Fibroblast of lung (primary cell): ENCODE data around the gene FAM234B. TPM values are rescaled to one million over a fixed set of nuclear protein-coding genes. Genes with fewer than 3 reads are reported as not detected.

Experiments
- DNase-seq, 2 donors: peaks; one replicate each; pipeline versions ENCODE4 v3.0.0 to v3.0.0-alpha.2; 2010; ENCODE audit warnings: low read depth in 2 of 2
- H2AFZ ChIP-seq: 2 replicates; pipeline ENCODE4 v1.5.1; 2012; ENCODE audit warnings: low read length, control low read depth, inconsistent platforms
- H3K27ac ChIP-seq: 2 replicates; pipeline ENCODE4 v1.5.1; 2011; ENCODE audit warnings: low read length, control low read depth; ENCODE audit not compliant: insufficient read depth
- H3K27me3 ChIP-seq: 2 replicates; pipeline ENCODE4 v1.5.1; 2011; ENCODE audit warnings: mild to moderate bottlenecking, low read length; ENCODE audit not compliant: control insufficient read depth, insufficient read depth
- H3K36me3 ChIP-seq: 2 replicates; pipeline ENCODE4 v1.5.1; 2011; ENCODE audit warnings: low read length; ENCODE audit not compliant: control insufficient read depth, insufficient read depth
- H3K4me1 ChIP-seq: 2 replicates; pipeline ENCODE4 v1.5.1; 2011; ENCODE audit warnings: low read length; ENCODE audit not compliant: control insufficient read depth, insufficient read depth; ENCODE audit errors: extremely low read depth
- H3K4me2 ChIP-seq: 2 replicates; pipeline ENCODE4 v1.5.1; 2011; ENCODE audit warnings: low read length, control low read depth; ENCODE audit not compliant: insufficient read depth; ENCODE audit errors: extremely low read depth
- H3K4me3 ChIP-seq, 4 experiments: fragments of 200-600 bp in 1 of 4; sonication (generic) in 1 of 4; replicated peaks in 1 of 4; 2 replicates each; pipeline ENCODE4 v1.5.1; 2011 to 2016; ENCODE audit warnings: low read length in 4 of 4, low read depth in 3 of 4, mild to moderate bottlenecking in 3 of 4, control low read depth in 2 of 4, inconsistent platforms in 1 of 4, mixed read lengths in 1 of 4; ENCODE audit not compliant: insufficient read depth in 1 of 4; ENCODE audit errors: control extremely low read depth in 1 of 4
- H3K79me2 ChIP-seq: 2 replicates; pipeline ENCODE4 v1.5.1; 2012; ENCODE audit warnings: mild to moderate bottlenecking, low read length, inconsistent platforms; ENCODE audit not compliant: control insufficient read depth, insufficient read depth
- H3K9ac ChIP-seq: 2 replicates; pipeline ENCODE4 v1.5.1; 2011; ENCODE audit warnings: mild to moderate bottlenecking, low read length, control low read depth; ENCODE audit not compliant: insufficient read depth
- H3K9me3 ChIP-seq: 2 replicates; pipeline ENCODE4 v1.5.1; 2012; ENCODE audit warnings: low read depth, low read length; ENCODE audit not compliant: control insufficient read depth, insufficient read depth
- H4K20me1 ChIP-seq: 2 replicates; pipeline ENCODE4 v1.5.1; 2011; ENCODE audit warnings: low read length; ENCODE audit not compliant: control insufficient read depth, insufficient read depth; ENCODE audit errors: extremely low read depth
- EZH2 ChIP-seq: IDR thresholded peaks from 2 replicates; pipeline ENCODE4 v1.5.1; 2012; ENCODE audit warnings: low read length, control low read depth, mild to moderate bottlenecking; ENCODE audit errors: missing control alignments
- polyA plus RNA-seq, 2 donors: library from polyadenylated mRNA; depleted of rRNA in 1 of 2; stranded (reverse) in 1 of 2; unstranded in 1 of 2; fragments of >200 nt; gene quantifications; 2 replicates each; pipeline ENCODE4 v1.2.1, GENCODE V29; 2011 to 2012; ENCODE audit warnings: missing spikeins in 1 of 2
- total RNA-seq: library from RNA; depleted of rRNA; stranded (reverse); fragments of >200 nt; gene quantifications from 2 replicates; pipeline ENCODE4 v1.2.1, GENCODE V29; 2014
- TF ChIP-seq, protein P1 (sequence below), 2 donors: IDR thresholded peaks in 1 of 2; conservative IDR thresholded peaks in 1 of 2; 1 replicate in 1 of 2; 2 replicates in 1 of 2; pipeline ENCODE4 v1.5.1; 2011 to 2012; ENCODE audit warnings: low read length in 2 of 2, control low read depth in 1 of 2, inconsistent platforms in 1 of 2, low read depth in 1 of 2, mild to moderate bottlenecking in 1 of 2

FAM234B gene
- total and polyA plus RNA-seq, 2 donors (not counting 1 experiment from before 2014, with no cell fraction given): 7.3 to 10.4 TPM

DNA sequence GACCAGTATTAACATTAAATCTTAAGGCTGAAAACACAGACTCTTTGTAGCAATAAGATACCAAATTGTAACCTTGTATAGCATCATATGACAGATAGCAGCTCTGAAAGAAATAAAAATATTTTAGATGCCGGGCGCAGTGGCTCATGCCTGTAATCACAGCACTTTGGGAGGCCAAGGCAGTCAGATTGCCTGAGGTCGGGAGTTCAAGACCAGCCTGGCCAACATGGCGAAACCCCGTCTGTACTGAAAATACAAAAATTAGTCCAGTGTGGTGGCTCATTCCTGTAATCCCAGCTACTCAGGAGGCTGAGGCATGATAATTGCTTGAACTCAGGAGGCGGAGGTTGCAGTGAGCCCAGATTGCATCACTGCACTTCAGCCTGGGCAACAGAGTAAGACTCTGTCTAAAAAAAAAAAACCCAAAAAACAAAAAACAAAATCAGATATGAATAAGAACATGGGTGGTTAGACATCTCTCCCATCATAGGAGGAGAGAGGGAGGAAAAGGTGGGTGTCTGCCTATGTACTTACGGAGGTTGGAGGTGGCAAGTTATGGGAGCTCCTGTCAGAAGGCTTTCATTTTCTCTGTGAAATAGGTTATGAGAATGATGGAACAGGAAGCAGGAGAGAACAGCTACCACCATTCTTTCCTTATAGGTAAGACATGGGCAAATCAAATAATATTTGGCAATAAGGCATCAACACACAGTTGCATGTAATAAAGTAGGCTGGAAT, 36.5 kb upstream of the FAM234B start:
- no peaks in the 10 kb centered on the region for H3K9me3 ChIP-seq
- no peak overlapping the region for H3K9ac ChIP-seq
- no peaks in the 10 kb centered on the region for H3K4me1 ChIP-seq
- TF ChIP-seq, protein P1, sequence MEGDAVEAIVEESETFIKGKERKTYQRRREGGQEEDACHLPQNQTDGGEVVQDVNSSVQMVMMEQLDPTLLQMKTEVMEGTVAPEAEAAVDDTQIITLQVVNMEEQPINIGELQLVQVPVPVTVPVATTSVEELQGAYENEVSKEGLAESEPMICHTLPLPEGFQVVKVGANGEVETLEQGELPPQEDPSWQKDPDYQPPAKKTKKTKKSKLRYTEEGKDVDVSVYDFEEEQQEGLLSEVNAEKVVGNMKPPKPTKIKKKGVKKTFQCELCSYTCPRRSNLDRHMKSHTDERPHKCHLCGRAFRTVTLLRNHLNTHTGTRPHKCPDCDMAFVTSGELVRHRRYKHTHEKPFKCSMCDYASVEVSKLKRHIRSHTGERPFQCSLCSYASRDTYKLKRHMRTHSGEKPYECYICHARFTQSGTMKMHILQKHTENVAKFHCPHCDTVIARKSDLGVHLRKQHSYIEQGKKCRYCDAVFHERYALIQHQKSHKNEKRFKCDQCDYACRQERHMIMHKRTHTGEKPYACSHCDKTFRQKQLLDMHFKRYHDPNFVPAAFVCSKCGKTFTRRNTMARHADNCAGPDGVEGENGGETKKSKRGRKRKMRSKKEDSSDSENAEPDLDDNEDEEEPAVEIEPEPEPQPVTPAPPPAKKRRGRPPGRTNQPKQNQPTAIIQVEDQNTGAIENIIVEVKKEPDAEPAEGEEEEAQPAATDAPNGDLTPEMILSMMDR (conservative IDR thresholded peaks at IDR 0.05 in 1 of 2, IDR thresholded peaks at IDR 0.05 in 1 of 2; ENCODE audit: low read depth in 1 of 2, low read length in 2 of 2): no peak
- no peak for TF ChIP-seq EZH2
- no peaks in the 10 kb centered on the region for H3K27me3 ChIP-seq
- H4K20me1 ChIP-seq: no peaks in the 10 kb centered on the region
- H3K4me3 ChIP-seq: no peak overlapping the region
- no peak overlapping the region for H3K27ac ChIP-seq
- H3K79me2 ChIP-seq: no peaks in the 10 kb centered on the region
- no peaks in the 10 kb centered on the region for H3K36me3 ChIP-seq
- H2AFZ ChIP-seq: no peak overlapping the region
- DNase-seq: no peak
- no peak overlapping the region for H3K4me2 ChIP-seq

DNA sequence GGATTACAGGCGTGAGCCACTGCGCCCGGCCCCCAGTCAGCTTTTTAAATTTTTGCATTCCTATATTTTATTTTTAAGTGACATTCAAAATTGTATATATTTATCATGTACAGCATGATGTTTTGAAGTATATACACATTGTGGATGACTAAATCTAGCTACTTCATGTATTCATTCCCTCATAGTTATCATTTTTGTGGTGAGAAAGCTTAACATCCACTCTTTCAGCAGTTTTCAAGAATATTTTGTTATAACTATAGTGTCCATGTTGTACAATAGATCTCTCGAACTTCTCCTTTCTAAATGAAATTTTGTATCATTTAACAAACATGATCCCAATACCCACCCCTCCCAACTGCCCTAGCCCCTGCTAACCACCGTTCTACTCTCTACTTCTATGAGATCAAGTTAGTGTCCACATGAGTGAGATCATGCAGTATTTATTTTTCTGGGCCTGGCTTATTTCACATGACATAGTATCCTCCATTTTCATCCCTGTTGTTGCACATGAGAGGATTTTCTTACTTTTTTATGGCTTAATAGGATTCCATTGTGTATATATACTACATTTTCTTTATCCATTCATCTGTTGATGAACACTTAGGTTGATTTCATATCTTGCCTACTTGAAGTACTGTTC, 35.3 kb upstream of the FAM234B start:
- no peak overlapping the region for H3K9ac ChIP-seq
- H3K36me3 ChIP-seq: no peaks in the 10 kb centered on the region
- peak overlapping the region; percentile 19 for H3K27ac ChIP-seq
- no peak overlapping the region for H3K4me2 ChIP-seq
- peak; percentile 20 for DNase-seq
- H3K4me1 ChIP-seq: no peaks in the 10 kb centered on the region
- TF ChIP-seq, protein P1 (conservative IDR thresholded peaks at IDR 0.05 in 1 of 2, IDR thresholded peaks at IDR 0.05 in 1 of 2; ENCODE audit: low read depth in 1 of 2, low read length in 2 of 2): no peak
- no peak for TF ChIP-seq EZH2
- no peaks in the 10 kb centered on the region for H3K79me2 ChIP-seq
- H3K4me3 ChIP-seq: no peak overlapping the region
- no peaks in the 10 kb centered on the region for H3K27me3 ChIP-seq
- no peaks in the 10 kb centered on the region for H4K20me1 ChIP-seq
- H3K9me3 ChIP-seq: no peaks in the 10 kb centered on the region
- no peak overlapping the region for H2AFZ ChIP-seq

DNA sequence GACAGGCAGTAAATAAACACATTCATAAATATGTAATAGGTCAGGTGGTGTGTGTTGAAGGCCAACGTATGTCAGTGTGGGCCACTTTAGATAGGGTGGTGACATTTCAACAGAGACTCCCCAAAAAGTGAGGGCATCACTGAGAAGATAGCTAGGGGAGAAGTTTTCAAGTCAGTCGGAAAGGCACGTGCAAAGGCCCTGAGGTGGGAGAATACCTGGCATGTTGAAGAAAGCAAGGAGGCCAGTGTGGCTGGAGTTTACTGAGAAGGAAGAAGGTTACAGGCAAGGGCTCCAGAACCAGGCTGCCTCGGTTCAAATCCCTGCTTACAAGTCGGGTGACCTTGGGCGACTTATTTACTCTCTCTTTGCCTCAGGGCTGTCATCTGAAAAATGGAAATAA, 33.1 kb upstream of the FAM234B start:
- no peak overlapping the region for H3K27ac ChIP-seq
- H3K27me3 ChIP-seq: no peaks in the 10 kb centered on the region
- H3K4me1 ChIP-seq: no peaks in the 10 kb centered on the region
- no peak overlapping the region for H3K4me2 ChIP-seq
- H3K9me3 ChIP-seq: no peaks in the 10 kb centered on the region
- H2AFZ ChIP-seq: no peak overlapping the region
- no peak overlapping the region for H3K9ac ChIP-seq
- H3K36me3 ChIP-seq: no peaks in the 10 kb centered on the region
- TF ChIP-seq, protein P1 (conservative IDR thresholded peaks at IDR 0.05 in 1 of 2, IDR thresholded peaks at IDR 0.05 in 1 of 2; ENCODE audit: low read depth in 1 of 2, low read length in 2 of 2): no peak
- no peak for TF ChIP-seq EZH2
- H3K79me2 ChIP-seq: no peaks in the 10 kb centered on the region
- H4K20me1 ChIP-seq: no peaks in the 10 kb centered on the region
- DNase-seq: no peak
- H3K4me3 ChIP-seq: no peak overlapping the region
